Activated gamma-delta T cell treated with anti-CD3 and anti-CD28 coated beads, Interleukin-2, amount 50 U/mL, for 16 hours (primary cell): Measurements from ENCODE around the gene CEMIP.

Experiments used
- DNase-seq: peaks from one replicate; pipeline ENCODE4 v3.0.0-alpha.2; 2020; ENCODE audit warnings: low read depth

CEMIP gene

DNA sequence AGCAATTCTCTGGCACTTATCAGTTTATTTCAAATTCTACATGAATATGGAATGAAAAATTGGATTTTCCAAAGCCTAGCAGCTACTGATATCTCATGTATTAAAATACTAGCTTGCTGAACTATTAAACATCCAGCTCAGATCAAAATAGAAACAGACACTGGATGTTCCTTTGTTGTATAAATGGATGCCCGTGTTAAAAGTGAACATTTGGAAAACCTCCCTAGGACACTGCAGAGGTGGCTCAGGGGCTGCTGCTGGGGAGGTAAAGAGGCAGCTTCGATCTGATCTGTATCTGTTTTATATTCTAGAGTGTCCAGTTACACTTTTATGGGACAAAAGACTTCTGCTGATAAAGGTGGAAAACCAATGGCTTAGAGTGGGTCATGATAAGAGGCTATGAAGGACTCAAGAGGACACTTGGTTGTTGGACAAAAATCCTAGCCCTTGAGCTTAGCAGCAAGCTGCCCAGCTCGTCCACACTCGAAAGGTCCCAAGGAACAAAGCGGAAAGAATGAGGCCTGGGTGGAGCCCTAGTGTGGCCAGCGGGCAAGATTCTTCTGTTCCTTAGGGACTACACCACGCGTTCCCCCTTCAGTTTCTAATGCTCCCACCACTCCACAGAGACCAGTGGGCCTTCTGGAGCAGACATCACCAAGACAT is 200.5 kb downstream of the CEMIP start:
- no peak for DNase-seq

- no peak for DNase-seq
Measured at GRCh38 chr15:80982205-80982604, 203.0 kb downstream of the CEMIP start.

DNA sequence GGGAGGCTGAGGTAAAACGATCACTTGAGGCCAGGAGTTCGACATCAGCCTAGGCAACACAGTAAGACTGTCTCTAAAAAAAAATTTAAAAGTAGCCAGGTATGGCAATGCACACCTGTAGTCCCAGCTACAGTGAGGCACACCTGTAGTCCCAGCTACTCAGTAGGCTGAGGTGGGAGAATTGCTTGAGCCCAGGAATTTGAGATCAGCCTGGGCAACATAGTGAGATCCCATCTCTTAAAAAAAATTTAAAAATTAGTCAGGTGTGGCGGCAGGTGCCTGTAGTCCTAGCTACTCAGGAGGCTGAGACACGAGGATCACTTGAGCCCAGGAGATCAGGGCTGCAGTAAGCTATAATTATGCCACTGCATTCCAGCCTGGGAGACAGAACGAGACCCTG is 203.7 kb downstream of the CEMIP start:
- DNase-seq, result no peak

DNA sequence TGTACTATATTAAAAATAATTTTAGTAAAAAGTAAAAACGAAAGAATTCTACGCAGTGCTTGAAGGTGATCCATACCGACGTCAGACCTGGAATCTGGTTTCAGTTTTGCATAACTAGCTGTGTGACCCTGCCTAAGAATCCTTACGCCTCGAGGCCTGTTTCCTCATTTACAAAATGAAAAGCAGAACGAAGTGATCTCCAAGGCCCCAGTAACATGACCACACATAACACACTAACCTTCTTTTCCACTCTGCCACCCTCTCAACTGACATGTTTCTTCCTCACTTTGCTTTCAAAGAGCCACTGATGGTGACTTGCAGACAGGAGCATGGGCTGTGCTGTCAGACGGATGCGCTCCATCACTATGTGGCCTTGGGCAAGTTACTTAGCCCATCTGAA is 205.7 kb downstream of the CEMIP start:
- DNase-seq, result no peak

- no peak for DNase-seq
Measured at GRCh38 chr15:80985981-80986380, 206.8 kb downstream of the CEMIP start.

DNA sequence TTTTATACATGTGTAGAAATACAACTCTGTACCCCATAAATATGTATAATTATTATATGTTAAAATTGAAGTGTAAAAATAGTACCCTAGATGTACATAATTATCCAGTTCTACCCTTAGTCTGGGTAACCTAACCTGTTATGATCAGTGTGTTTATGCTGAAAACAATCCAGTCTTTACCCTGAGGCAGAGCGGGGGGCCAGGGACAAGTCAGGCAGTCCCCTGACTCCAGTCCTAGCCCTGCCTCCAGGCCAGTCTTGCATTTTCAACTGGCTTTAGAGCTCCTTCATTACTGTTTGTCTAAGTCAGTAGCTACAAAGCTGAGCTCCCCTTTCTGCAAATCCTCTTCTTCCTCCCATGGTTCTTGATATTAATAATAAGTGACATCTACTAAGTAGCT is 207.3 kb downstream of the CEMIP start:
- no peak for DNase-seq

DNA sequence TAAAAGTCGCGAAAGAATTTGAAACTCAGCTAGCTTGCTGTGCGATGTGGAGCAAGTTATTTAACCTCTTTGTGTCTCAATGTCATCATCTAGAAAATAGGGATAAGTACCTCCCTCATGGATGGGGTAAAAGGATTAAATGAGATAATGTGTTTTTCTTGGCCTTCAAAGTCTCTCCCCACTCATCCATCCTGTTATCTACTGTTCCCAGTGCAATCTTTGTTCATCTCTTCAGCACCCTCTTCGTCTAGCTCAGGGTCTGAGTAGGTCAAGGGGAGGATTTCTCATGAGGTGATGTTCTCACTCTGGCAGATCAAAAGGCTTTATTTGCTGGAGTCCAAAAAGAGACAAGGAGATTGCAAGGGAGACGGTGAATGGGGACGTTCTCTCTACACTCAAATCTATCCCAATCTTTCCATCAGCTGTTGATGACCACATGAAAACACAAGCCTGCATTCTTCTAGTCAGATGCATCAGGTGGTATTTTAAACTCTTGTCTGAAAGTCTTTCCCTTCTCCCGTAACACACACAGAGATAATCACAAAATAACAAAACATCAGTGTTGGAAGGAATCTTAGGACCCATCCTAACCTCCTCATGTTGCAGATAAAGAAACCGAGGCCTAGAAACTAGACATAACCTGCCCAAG is 209.1 kb downstream of the CEMIP start:
- no peak for DNase-seq

DNA sequence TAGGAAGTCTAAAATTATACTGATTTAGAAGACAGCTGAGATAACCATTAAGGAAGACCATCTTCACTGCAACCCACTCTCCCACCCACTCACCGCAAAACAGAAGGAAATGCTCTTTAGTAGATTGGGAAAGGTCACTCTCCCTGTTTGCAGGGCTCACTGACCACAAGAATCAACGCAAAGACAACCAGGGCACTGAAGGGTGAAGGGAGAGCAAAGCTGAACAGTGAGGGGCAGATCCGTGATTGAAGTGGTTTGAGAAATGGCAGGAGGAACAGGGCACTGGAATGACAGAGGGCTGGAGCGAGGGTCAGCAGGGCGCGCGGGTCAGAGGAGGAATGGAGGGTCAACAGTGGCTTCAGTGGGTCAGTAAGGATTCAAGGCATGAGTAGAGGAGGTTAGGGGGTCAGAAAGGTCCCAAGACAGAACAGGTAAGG is 209.9 kb downstream of the CEMIP start:
- DNase-seq, result no peak

DNA sequence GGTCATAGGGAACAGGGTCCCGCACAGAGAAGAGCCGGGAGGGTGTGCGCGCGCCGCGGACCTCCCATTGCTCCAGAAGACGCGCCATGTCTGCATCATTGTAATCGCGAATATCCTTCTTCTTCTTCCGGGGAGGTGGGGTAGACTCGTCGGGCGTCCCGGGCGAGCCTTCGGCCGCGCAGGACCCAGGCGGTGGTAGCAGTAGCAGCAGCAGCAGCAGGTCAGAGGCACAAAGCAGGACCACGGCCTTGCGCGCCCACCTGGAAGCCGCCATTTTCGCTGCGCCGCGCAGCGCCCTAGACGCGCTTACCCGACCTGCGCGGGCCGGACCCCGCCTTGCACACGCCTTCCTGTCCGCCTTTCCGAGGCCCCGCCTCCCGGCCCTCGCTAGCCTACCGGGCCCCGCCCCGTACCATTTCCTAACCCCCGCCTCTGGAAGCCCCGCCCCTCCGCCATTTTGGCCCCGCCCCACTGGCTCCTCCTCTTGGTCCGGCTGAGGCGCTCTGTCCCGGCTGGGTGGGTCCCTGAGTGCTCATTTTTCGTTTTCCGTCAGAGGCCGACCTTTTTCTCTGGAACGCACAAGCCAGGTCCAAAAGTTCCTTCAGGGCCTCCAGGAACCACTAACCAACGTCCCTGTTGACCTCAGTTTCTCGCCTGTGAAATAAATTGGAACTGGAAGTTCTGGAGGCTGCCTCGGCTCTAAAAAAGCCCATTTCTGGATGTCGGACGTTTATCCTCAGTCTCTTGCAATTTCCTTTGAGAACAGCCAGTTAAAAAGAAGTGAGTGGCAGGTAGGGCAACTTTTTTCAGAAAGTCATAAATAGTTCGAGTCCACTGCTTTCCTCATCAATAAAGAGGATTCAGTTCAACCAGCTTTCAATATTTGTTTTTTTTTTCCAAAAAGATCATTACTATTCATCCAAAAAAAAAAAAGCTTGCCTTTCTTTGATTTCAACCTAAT is 210.6 kb downstream of the CEMIP start, which contains the start of gene MESD:
Gene MESD, minus strand, starts transcription at position 302 of the 961 bp plus-strand sequence. Its CDS starts 28 bp downstream, at position 274.
- peak; percentile 97 for DNase-seq

- no peak for DNase-seq
Measured at GRCh38 chr15:80990955-80991354, 211.8 kb downstream of the CEMIP start.

DNA sequence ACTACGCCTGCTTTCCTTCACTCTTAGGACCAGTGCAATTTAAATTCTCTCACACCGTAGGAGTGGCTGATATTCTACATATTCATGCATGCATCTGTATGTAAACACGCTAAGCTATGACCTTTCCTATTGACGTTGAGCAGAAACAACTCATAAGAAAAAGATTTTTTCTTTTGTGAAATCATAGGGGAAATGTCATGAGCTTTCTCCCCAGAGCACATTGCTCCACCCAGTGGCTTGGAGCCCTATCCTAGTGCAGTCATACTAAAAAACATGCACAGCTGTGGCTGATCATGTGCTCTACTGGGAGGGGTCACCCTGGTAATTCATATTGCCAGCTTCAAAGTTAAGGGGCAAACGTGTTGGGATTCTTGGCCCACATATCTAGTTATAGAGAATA is 212.3 kb downstream of the CEMIP start:
- no peak for DNase-seq

GRCh38 chr15:80992006-80992405 is 212.8 kb downstream of the CEMIP start:
- no peak for DNase-seq

DNA sequence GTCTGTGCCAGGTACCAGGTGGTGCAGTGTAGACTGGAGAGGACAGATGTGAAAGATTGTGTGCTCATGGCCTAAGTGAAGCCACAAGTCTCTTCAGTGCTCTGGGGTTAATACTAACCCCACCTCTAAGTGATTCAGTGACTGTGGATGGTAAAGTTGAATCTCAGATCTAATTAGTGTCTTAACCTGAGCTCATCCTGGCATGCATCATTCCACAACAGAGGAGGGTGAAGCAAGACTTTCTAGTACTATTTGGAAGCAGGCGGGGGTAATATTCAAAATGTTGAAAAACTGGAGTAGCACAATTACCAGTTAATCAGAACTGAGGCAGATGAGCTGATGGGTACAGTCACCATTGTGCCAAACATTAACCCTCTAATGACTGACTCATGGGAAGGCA is 213.3 kb downstream of the CEMIP start:
- DNase-seq, result no peak

- no peak for DNase-seq
Measured at GRCh38 chr15:80996247-80996646, 217.1 kb downstream of the CEMIP start.

DNA sequence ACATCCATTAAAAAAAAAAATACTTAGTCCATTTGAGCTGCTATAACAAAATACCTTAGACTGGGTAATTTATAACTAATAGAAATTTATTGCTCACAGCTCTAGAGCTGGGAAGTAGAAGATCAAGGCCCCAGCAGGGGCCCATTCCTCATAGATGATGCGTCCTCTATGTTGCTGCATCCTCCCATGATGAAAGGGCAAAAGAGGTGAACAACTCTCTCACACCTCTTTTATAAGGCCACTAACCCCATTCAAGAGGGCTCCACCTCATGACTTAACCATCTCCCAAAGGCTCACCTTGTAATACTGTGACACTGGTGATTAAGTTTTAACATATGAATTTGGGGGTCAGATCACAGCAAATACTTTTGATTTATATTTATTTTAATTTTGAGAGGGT is 218.5 kb downstream of the CEMIP start:
- DNase-seq, result no peak

GRCh38 chr15:80998251-80998650 is 219.1 kb downstream of the CEMIP start:
- DNase-seq, result no peak

- peak; percentile 15 for DNase-seq
Measured at GRCh38 chr15:80999623-81000036, 220.5 kb downstream of the CEMIP start.

DNA sequence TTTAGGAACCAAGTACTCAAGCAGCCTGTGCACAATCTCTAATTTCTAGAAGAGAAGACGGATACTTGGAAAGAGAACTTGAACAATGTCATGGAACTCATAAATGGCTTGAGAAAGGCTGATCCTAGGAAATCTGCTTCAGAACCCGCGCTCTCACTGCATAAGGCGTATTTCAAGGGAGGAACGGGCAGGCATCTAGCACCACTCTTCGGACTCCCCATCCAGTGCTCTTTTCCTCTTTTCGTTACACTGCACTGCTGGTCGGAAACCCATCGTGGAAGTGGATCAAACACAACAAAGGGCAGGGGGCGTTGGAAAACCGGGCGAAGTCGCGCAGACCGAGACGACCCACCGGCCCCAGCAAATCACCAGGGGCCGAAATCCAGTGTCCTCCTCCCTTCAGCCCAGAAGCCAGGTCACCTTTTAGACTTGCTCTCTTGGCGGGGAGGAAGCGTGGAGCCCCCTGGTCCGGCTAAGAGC is 221.0 kb downstream of the CEMIP start:
- no peak for DNase-seq

DNA sequence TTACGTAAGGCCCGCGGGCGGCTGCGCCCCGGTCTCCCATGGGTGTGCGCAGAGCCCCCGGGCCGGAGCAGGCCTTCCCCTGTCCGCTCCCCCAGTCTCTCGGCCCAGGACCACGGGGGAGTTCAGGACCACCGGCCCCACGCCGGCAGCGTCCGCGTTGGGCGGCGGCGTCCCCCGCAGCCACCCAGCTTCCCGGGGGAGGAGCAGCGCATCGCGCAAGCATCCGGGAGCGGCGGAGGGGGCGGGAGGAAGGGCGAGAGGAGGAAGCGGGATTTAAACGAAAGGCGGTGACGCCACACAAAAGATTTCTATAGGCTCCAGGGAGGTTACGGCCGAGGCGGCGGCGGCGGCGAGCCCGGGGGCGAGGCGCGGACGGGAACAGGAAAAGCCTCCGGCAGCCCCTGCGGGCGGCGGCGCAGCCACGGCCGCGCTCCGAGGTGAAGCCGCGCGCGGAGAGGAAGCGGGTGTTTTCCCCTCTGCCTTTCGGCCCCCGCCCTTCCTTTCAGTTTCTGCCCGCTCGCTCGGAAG is 221.5 kb downstream of the CEMIP start, which contains the start of gene TLNRD1:
Gene TLNRD1, plus strand, starts transcription at position 300 of the 528 bp plus-strand sequence. CDS start 1,349 bp downstream, outside the sequence.
- peak; percentile 67 for DNase-seq
